Measurements from ENCODE around the gene MED15.
A peak's percentile ranks its signal among the peaks of the same experiment; 100 is the strongest.
"Not testable (repeated sequence)": the region's sequence is repeated elsewhere in the genome, so short reads cannot be mapped to it uniquely, and the experiment has no call there.

MED15 gene, protein sequence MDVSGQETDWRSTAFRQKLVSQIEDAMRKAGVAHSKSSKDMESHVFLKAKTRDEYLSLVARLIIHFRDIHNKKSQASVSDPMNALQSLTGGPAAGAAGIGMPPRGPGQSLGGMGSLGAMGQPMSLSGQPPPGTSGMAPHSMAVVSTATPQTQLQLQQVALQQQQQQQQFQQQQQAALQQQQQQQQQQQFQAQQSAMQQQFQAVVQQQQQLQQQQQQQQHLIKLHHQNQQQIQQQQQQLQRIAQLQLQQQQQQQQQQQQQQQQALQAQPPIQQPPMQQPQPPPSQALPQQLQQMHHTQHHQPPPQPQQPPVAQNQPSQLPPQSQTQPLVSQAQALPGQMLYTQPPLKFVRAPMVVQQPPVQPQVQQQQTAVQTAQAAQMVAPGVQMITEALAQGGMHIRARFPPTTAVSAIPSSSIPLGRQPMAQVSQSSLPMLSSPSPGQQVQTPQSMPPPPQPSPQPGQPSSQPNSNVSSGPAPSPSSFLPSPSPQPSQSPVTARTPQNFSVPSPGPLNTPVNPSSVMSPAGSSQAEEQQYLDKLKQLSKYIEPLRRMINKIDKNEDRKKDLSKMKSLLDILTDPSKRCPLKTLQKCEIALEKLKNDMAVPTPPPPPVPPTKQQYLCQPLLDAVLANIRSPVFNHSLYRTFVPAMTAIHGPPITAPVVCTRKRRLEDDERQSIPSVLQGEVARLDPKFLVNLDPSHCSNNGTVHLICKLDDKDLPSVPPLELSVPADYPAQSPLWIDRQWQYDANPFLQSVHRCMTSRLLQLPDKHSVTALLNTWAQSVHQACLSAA

DNA sequence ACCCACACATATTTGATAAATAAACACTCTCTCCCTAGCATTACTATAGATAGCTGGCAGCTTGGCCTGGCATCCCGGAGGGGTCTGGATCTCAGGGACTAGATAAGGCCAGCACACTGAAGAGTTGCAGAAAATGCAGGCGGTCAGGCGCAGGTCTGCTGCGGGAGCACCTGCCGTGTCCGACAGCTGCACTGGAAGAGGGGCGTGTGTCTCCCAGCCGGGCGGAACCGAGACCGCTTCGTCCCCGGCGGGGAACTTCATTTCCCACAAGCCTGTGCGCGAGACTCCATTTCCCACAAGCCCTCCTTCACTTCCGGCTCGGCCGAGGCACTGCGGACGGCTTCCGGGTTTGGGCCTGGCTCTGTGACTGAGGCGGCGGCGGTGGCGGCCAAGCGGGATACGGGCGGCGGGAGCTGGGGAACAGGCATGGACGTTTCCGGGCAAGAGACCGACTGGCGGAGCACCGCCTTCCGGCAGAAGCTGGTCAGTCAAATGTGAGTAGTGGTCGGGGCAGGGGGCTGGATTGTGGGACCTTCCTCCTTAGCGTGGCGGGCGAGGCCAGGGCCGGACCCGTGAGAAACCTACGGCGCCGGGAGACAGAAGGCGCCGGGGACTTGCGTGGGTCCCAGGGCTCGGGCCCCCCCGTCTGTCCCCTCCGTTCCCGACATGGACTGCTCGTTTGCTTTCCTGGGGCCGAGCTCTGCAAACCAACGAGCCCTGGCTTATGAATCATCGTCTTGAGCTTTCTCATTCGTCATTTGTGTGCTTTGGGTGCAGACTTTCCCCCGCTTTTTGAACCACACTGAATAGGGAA lies at the start of gene MED15:
Gene MED15, plus strand, starts transcription at position 358 of the 814 bp plus-strand sequence. Its CDS starts 69 bp downstream, at position 427.
- peak; percentile 73 for DNase-seq (ENCODE audit: low read depth)

DNA sequence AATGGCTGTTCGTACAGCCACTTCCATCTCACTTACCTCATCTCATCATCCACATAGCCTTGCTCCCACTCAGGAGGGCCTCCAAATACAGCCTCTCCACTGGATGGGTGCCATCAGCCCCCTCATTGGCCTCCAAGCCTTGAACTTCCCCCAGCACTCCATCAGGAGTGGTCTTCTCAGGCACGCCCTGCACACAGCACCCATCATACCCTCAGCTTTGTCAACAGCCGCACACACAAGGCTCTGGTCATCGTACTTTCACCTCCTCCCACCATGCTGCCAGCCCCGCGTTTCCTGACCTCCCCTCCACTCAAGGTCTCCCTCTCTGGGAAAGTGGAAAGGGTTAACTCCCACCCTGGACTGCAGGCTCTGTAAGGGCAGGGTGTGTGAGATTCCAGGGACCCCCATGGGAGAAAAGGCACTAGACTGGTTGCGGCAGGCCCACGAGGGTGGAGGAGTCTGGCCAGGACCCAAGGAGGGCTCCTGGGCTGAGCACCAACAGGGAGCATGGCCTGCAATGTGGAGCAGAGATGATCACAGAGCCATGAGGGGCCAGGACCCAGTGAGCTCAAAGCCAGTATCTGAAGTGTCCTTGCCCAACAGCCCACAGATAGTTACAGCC lies 48.8 kb upstream of the MED15 start:
- no peak for DNase-seq (ENCODE audit: low read depth)

DNA sequence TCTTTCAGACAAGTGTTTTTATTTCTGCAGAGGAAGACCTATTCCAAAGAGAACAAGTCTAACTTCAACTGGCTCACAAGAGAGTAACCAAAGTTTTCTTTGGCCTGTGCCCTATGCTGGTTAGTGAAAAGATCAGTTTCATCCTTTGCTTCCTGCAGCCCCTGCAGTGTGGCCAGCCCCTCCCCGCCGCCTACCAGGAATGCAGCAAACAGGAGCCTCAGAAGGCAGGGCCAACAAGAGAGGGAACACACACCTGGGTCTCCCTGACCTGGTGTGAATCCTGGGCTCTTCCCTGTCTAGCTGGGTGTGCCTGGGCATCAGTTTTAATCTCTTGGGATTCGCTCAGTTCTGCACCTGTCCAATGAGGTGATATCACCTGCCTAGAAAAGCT lies 48.3 kb upstream of the MED15 start:
- no peak for DNase-seq (ENCODE audit: low read depth)

DNA sequence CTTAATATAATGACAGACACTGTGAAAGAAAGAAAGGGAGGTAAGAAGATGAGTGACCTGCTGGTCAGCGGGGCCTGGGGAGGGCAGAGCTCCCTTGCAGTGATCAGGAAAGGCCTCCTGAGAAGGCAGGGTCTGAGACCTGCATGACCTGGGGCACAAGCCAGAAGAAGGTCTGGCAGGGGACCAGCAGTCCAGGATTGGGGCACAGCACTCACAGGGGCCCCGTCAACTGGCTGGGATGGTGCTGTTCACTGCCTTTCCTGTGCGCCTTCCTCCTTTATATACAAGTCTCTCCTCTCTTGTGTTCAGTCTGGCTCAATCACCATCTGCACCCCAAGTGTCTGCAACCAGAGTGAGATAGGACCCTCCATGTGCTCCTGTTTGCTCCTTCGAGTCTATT lies 47.5 kb upstream of the MED15 start:
- no peak for DNase-seq (ENCODE audit: low read depth)

DNA sequence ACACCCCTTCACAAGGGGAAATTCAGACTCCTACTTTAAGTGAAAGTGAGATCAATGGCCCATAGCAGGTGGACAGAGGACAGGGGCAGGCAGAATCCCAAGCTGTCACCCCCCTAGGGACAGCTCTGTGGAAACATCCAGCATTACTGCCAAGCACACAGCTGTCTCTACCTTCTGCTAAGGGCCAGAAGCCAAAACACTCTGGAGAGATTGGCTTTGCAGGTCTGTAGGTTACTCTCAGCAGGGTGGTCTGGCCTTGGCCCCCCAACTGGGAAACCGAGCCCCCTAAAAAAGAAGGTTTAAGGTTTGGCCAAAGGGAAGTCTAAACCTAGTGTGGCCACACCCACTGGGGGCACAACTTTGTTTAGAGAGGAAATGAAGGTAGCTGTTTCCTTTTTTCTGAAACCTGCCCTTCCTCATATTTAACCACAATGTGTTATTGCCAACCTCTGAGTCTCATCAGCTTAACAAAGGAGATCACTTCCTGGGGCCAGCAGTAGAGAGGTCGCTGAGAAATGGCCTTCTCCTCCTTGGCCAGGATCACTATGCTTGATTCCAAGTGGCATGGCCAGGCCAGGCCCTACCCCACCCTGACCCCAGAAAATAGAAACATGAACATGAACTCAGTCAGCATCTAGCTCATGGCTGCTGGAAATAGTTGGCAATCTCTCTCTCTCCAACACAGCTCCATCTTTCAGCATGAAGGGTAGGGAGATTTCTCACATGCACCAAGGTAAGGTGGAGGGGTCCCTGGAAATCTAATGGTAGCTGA lies 43.9 kb upstream of the MED15 start:
- no peak for DNase-seq (ENCODE audit: low read depth)

DNA sequence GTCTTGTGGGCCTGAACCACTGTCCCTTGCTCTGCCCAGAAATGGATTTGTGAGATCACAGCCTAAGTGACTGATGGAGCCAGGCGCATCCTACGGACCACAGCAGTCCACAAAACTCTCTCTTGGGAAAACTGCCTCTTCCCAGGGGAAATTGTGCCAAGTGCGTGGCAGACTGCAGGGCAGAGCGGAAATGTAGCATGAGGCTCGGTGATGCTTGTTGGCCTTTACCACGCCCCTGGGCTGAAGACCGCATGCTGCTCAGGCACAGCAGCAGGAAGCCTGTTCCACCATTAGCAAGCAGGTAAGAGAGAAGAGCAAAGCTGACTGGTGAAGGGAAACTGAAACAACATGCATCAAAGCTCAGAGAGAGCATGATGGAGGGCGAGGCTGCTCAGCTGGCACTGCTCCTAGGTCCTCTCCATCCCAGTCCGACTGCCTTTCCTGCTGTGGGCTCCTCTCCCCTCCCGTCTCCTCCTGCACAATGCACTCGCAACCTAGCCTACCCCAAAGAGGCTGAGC lies 43.3 kb upstream of the MED15 start:
- no peak for DNase-seq (ENCODE audit: low read depth)

DNA sequence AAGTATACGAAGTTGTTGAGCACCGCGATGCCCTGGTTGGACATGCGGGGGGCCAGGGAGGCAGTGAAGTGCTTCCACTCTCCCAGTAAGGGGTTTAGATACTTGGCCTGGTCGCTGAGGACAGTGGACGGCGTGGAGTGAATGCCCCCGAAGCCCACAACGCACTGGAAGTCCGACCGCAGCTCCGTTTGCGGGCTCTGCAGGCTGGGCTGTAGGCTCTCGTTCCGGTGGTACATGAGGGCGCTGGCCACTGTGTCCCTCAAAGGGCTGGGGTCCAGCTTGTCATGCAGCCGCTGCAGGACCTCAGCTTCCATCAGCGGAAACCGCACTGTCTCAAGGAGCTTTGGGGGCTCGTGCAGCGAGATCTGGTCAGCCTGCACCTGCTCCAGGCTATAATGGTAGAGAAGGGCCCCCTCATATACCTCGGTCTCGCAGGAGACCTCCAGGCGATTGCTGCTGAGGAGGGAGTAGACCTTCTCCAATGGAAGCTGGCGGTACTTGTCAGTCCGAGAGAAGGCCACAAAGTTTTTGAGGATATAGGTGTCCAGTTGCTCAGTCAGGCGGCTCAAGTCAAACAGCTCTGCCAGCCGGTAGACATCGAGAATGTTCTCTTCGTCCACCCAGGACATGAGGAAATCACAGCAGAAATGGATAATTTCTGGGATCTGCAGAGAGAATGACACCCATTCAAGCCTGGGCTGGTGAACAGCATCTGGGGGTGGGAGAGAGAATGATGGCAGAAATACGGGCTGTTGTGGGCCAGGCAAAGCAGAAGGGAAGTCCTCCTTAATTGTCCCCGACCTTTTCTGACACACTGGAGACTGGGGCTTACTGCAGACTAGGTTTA lies 42.3 kb upstream of the MED15 start:
- DNase-seq (ENCODE audit: low read depth) = no peak

DNA sequence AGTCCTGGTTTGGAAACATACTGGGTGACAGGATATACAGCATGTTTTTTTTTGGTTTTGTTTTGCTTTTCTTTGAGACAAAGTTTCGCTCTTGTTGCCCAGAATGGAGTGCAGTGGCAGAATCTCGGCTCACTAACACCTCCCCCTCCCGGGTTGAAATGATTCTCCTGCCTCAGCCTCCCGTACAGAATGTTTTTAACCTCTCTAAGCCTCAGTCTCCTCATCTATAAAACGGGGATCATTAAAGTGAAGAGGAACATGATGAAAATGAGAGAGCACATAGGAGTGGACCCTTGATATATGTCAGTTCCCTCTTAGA lies 41.7 kb upstream of the MED15 start:
- no peak for DNase-seq (ENCODE audit: low read depth)

DNA sequence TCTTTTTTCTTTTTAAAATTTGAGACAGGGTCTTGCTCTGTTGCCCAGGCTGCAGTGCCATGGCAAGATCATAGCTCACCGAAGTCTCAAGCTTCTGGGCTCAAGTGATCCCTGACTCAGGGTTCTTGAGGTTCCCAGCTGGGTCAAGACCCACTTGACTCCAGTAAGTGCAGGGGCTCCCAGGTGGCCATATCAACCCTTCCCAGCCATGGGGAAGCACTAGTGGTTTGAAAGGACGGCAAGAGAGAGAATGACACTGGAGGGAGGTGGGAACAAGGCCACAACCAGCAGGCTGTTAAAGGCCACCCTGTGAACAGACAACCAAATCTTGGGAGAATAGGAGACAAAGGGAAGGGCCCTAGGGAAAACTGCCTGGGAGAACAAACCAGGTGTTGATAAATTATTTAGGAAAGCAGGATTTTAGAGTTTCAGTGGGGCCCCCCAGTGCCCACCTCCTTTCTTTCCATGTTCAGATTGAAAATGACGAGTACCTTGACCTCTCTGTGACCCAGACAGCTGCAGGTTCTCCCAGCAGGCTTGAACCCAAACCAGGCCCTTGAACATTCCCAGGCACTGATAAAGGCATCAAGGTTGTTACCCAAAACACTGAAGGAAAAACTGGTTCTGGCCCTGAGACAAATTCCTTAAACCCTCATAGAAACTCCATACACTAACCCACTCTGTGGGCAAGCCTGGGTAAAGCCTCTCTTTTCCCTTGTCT lies 40.6 kb upstream of the MED15 start:
- DNase-seq (ENCODE audit: low read depth) = no peak

DNA sequence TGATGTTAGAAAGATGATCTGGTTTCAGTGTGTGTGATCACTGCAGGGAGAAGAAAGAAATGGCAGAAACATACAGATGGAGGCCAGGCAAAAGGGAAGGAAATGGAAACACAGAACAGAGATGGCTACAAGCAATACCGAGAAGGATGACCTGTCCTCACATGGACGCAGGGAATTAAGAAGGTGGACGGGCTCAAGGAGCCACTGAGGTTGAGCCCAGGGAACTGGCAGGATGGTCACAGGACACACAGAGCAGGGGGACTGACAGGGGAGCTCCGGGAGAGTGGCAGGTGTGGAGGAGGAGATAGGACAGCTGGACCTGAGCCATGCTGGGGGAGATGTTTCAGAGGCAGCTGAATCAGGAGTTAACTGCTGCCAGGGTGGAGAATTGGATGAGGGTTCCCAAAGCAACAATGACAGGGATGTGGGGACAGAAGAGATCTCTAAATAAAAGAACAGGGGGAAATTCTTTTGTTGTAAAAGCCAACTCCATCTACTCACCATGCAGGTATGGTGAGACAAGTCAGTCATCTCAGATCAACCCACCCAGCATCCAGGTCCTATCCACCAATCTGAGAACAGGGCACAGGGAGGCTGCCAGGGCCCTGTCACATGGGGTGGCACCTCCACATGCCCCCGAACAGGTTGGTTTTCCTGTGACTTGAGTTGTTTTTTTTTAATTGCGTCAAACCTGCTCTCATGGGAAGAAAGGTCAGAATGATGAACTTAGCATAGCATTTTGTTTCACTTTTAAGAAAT lies 38.1 kb upstream of the MED15 start:
- DNase-seq (ENCODE audit: low read depth) = no peak

DNA sequence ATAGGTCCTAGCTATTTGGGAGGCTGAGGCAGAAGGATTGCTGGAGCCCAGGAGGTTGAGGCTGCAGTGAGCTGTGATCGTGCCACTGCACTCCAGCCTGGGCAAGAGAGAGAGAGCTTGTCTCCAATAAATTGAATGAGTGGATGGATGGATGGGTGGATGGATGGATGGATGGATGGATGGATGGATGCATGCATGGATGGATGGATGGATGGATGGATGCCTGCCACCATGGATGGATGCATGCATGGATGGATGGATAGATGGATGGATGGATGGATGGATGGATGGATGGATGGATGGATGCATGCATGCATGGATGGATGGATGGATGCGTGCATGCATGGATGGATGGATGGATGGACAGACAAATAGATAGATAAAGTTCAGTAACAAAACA lies 36.9 kb upstream of the MED15 start:
- not testable (repeated sequence) for DNase-seq (ENCODE audit: low read depth)

DNA sequence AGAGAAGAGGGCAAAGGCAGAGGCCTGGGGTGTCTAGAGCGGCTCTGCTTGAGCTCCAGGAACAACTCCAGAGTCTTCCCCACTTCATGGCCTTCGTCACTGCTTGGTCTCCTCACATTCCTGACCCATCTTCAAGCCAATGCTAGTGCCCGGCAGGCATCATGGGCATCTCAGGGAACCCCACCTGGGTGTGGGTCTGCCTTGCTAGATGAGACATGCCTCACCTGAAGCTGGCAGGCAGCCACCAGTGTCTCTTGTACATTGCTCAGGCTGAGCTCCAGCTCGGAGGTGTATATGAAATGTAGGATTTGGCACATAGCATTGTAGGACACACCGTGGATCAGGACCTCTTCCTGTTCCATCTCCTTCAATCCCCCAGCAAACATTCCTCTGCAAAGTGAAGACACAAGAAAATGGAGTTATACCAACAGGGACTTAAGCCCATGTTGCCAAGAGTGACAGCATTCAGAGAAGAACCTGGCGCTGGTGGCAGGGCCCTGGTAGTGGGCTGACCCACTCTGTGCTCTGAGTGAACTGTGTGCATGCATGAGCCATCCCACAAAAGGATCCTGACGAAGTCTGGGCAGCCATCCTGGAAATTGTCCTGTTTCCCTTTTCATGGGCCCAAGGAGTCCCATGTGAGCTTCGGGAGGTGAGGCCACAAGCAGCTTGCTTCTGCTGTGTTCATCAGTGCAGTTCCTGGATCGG lies 36.1 kb upstream of the MED15 start:
- no peak for DNase-seq (ENCODE audit: low read depth)

DNA sequence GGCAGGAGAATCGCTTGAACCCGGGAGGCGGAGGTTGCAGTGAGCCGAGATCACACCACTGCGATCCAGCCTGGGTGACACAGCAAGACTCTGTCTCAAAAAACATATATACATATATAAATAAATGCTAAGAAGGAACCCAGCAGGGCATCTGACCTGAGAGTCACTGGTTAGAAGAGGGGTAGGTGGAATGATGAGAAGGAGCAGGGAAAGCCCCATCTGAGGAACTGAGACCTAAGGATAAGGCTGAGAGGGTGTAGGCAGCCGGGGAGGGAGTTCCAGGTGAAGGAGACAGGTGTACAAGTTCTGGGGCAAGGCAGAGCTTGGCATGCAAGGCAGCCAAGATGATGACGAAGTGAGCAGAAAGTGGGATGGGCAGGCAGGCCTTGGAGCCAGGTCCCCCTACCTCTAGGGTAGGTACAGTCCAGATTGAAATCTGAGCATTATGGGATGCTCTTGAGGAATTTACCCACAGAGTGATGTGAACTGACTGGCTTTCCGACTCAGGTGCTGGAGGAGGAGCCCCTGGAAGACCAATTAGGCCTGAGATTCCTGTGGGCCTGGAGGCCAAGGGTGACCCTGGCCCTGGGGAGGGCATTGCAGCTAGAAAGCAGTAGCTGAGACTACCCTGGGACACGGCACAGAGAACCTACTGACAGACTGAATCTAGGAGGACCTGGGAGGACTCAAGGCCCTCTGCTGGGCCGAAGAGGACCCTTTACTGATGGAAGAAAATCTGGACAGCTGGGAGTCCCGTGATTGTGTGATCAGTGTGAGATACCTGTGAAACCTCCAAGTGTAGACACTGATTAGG lies 34.6 kb upstream of the MED15 start:
- no peak for DNase-seq (ENCODE audit: low read depth)

DNA sequence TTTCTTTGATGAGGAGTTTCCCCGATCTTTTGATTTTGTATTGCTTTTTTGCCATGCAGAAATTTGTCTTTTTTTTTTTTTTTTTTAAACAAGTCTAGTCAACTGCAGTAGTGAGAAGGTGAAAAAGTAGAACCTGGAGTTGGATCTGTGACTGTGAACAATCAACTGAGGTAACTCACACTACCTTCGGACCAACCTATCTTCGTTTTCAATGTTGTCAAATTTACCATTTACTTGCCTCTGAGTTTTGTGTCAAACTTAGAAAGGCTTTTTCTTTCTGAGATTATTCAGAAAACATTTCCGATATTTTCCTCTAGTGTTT lies 32.3 kb upstream of the MED15 start:
- no peak for DNase-seq (ENCODE audit: low read depth)

DNA sequence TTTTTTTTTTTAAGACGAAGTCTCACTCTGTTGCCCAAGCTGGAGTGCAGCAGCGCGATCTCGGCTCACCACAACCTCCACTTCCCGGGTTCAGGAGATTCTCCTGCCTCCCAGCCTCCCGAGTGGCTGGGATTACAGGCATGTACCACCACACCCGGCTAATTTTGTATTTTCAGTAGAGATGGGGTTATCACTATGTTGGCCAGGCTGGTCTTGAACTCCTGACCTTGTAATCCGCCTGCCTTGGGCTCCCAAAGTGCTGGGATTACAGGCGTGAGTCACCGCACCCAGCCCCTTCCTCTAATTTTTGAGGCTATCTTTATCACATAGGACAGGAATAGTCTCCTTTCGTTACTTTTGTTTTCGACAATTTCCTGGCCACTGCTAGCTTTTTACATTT lies 31.8 kb upstream of the MED15 start:
- DNase-seq (ENCODE audit: low read depth) = not testable (repeated sequence)

DNA sequence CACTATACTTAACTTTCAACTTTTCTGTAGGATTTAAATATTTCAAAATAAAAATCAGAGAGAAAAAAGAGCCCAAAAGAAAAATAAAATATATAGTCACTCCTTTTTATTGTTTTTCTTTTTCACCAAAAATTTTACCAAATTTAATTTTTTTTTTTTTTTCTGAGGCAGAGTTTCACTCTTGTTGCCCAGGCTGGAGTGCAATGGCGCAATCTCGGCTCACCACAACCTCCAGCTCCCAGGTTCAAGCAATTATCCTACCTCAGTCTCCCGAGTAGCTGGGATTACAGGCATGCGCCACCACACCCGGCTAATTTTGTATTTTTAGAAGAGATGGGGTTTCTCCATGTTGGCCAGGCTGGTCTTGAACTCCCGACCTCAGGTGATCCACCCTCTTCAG lies 29.4 kb upstream of the MED15 start:
- DNase-seq (ENCODE audit: low read depth) = not testable (repeated sequence)

DNA sequence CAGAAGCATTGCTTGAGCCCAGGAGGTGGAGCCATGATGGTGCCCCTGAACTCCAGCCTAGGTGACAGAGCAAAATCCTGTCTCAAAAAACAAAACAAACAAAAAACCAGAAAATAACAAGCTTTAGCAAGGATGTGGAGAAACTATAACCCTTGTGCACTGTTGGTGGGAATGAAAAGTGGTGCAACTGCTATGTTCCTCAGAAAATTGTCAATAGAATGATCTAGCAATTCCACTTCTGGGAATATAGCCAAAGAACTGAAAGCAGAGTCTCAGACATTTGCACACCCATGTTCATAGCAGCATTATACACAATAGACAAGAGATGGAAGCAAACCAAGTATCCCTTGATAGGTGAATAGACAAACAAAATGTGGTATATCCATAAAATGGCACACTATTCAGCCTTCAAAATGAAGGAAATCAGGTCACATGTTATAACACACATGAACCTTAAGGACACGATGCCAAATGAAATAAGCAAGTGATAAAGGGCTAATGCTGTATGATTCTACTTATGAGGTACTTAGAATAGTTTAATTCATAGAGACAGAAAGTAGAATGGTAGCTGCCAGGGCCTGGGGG lies 27.7 kb upstream of the MED15 start:
- no peak for DNase-seq (ENCODE audit: low read depth)

Measured in stimulated activated CD8-positive, alpha-beta memory T cell treated with anti-CD3 and anti-CD28 coated beads, Interleukin-15, amount 100 ng/mL, for 24 hours (primary cell).